DMS 273 treated with DMSO at 0.1 percent for 48 hours (cell line): ENCODE data around the gene PMPCA.
A peak's percentile ranks its signal among the peaks of the same experiment; 100 is the strongest.

Experiments used
- DNase-seq: peaks from one replicate; lab custom pipeline; 2025; lab: John Stamatoyannopoulos, UW

Gene PMPCA

GRCh38 chr9:136373300-136374182, 36.9 kb upstream of the PMPCA start, which contains the start of gene CARD9:
Gene CARD9 (minus strand): TSS chr9:136373669. CDS start chr9:136372078, 1,591 bp downstream.
- DNase-seq, result peak; percentile 49

GRCh38 chr9:136374183-136374575, 36.3 kb upstream of the PMPCA start:
- DNase-seq, result no peak

DNA sequence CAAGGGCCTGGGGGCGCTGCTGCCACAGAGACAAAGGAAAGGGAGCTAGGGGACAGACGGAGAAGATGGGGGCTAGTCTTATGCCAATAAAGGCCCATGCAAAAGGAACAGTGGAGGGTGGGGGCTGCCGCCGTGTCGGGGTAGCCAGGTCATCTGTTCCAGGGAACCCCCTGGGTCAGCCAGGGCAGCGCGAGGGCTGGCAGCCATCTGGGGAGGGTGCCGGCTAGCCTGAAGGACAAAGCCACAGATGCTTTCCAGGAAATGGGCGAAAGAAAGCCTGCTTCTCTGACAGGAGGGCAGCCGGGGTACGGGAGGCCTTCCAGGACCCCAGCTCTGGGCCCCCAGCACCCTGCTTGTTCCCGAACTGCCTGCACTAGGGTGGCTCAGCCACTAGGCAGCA, 35.4 kb upstream of the PMPCA start:
- DNase-seq, result no peak

GRCh38 chr9:136376457-136376856, 34.0 kb upstream of the PMPCA start:
- no peak for DNase-seq

DNA sequence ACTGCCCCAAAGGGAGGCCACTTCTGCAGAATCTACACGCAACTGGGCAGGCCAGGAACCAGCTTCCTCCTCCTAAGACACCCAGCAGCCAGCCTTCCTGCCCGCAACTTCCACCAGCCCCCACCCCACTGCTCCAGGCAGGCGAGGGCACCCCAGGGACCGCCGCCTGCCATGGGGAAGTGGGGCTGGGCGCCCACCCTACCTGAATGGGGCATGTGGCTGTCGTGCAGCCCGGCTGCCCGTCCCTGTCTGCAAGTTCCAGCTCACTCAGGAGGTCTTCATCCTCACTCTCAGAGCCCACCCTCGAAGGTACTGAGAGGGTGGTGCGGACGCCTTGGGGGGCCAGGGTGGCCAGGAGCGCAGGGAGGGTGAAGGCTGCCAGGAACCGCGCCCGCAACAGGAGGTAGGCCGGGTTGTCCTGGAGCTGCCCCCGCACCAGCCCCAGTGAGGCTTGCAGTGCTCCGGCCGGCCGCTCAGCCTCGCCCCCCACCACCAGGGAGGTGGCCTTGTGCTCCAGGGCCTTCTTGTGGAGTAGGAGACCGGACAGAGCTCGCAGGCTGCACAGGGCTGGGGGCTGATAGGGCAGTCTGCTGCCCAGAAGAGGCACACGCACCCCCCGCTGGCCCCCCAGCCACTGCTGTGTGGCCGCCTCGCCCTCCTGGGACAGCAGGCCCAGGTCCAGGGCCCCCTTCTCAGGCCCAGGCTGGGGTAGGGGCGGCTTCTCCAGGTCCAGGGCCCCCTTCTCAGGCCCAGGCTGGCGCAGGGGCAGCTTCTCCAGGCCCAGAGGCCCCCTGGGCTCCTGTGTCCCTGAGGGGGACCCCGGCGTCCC, 32.9 kb upstream of the PMPCA start:
- DNase-seq, result no peak

- no peak for DNase-seq
Measured at GRCh38 chr9:136378170-136379002, 32.1 kb upstream of the PMPCA start.

DNA sequence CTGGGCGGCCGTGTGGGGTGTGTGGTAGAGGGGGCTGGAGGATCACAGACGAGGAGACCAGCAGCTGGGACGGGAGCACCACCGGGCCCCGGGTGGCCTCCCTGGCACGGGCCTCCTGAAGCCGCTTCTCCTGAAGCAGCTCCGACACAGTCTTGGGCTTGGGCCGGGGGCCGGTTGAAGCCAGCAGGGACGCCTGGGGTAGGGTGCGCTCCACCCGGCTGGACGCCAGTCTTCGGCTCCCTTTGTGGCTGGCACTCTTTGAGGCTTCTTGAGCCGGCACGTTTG, 31.5 kb upstream of the PMPCA start:
- DNase-seq, result no peak

DNA sequence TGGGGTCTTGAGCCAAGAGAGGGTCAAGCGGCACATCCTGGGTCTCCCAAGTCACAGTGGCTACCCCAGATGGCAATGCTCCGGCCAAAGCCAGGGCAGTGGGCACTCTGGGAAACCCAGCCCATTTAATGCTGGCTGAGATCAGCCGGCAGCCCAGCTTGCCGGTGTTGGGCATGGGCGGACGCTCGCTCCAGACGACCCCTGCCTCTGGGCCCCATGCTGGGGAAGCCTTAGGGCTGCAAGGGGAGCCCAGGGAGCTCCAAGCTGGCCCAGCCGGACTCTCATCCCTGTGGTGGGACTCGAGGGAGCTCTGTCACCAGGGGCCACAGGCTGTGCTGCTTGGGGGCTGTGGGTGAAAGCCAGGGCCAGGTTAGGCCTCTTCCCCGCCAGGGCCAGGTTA, 31.1 kb upstream of the PMPCA start:
- DNase-seq, result no peak

DNA sequence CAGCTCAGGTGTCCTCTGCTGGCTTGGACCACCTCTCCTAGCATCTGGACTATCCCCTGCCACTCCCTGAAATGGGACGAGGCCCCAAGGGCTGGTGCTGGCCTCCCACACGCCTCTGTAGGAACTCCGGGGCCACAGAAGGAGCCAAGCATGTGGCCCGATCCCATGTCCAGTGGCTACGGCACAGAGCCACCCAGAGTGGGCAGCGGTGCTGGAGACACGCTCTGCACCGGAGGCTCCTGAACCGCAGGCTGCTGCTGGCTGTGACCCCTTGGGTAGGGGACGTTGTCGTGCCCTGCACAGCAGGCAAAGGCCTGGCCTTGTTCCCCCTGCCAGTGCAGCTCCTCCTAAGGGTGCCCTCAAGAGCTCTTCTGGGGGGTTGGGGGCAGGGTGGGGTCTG, 30.6 kb upstream of the PMPCA start:
- no peak for DNase-seq

DNA sequence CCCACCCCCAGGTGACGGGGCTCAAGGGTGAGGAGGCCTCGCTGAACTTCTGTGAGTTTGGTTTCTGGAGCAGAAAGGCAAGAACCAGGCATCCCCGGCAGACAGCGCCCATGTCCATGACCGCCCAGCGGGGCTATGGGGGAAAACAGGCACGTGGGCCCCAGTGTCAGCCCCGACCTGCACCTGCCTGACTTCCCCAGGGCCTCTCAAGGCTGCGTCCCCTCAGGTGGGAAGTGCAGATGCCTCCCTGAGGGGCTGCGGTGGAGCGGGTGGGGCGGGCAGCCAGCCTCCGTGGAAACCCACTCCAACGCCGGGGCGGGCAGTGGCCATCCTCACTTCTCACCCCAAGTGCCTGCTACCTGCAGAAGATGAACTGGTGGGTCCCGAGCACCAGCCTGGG, 30.1 kb upstream of the PMPCA start:
- DNase-seq, result no peak

GRCh38 chr9:136381311-136381710, 29.1 kb upstream of the PMPCA start:
- DNase-seq, result no peak

- no peak for DNase-seq
Measured at GRCh38 chr9:136381966-136382513, 28.4 kb upstream of the PMPCA start.

DNA sequence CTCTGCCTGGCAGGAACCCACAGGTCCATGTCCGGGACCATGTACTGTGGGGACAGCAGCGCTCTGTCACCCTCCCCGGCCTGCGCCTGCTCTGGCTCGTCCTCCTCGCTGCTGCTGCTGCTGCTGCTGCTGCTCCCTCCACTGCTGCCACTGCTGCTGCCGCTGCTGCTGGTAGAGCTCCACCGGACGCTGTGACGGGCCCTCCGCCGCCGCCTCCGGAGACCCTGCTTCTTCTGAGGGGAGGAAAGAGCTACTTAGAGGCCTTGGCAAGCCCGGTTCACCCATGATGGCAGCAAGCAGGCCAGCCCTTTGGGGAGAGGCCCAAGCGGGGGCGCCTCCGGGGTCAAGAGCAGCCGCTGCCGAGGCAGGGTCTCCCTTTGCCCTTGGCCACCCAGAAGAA, 27.0 kb upstream of the PMPCA start:
- no peak for DNase-seq

- no peak for DNase-seq
Measured at GRCh38 chr9:136385015-136385414, 25.4 kb upstream of the PMPCA start.

- peak; percentile 51 for DNase-seq
Measured at GRCh38 chr9:136386018-136386417, 24.4 kb upstream of the PMPCA start.

- DNase-seq, result no peak
Measured at GRCh38 chr9:136387217-136387616, 23.2 kb upstream of the PMPCA start.

- no peak for DNase-seq
Measured at GRCh38 chr9:136389396-136389795, 21.1 kb upstream of the PMPCA start.

- no peak for DNase-seq
Measured at GRCh38 chr9:136391737-136392537, 18.5 kb upstream of the PMPCA start.

DNA sequence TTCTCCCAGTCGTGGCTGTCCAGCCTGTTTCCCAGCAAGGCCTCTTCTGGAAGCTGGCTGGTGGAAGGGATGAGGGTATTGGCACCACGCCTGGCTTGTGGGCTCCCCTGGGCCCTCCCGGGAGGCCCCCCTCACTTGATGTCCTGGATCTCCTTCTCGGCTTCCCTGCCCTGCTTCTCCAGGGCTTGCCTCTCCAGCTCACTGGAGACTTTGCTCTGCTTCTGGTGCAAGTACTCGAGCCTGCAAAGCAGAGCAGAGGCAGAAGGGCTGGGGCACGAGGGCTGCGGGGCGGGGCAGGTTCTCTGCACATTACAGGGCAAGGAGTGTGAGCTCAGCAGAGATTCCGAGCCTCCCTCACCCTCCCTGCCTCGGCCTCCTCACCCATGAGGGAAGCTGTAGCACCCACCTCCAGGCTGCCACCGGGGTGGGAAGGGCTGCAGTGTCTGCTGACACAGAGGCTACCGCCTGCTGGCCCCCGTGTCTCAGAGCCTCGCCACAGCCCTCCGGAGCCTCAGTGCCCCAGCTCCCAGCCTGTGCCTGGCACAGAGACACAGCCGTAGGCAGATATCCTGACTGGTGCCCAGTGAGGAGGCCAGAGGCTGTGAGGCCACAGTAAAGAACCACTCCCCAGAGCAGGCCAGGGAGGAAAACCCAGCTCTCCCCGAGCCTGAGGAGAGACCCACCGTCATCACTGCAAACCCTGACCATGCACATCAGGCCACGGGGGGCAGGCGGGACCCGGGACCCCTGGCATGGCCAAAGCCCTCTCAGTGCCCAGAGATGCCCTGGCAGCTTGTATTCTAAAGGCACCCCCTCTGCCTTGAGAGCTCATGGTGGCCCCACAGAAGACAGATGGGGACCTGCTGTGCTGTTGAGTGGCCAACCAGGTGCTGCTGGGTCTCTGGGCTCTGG, 17.7 kb upstream of the PMPCA start:
- DNase-seq, result no peak

DNA sequence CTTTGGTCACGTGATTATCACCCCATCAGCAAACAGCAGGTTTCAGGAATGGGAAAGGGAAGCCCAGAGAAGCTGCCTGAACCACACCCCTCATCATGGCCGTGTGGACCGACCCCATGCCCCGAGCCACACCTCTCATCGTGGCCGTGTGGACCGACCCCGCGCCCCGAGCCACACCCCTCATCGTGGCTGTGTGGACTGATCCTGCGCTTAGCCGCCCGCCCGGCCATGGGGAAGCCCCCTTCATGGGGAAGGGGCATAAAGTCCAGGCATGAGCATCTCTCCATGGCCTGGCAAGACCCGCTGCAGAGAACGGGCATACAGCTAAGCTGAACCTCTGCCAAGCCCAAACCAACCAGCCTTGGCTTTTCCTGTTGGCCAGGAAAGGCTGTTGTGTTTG, 16.9 kb upstream of the PMPCA start:
- no peak for DNase-seq
